NCI-H2107 treated with DMSO at 0.1 percent for 48 hours (cell line): ENCODE results near the gene NGRN.
"Not testable (repeated sequence)": the region's sequence is repeated elsewhere in the genome, so short reads cannot be mapped to it uniquely, and the experiment has no call there.

Experiments used
- DNase-seq: peaks from one replicate; lab custom pipeline; 2025; ENCODE audit not compliant: unreplicated experiment; lab: John Stamatoyannopoulos, UW

NGRN gene

GRCh38 chr15:90234096-90234988 lies 31.1 kb upstream of the NGRN start, which contains the start of gene GDPGP1:
TSS of gene GDPGP1 (plus strand) at chr15:90234209. CDS start at chr15:90240909, 6,700 bp downstream.
- no peak for DNase-seq

- no peak for DNase-seq
Measured at GRCh38 chr15:90239371-90239770, 26.1 kb upstream of the NGRN start.

GRCh38 chr15:90240856-90241255 lies 24.6 kb upstream of the NGRN start:
- DNase-seq = no peak

- no peak for DNase-seq
Measured at GRCh38 chr15:90241343-90242192, 23.9 kb upstream of the NGRN start.

GRCh38 chr15:90243943-90244639 lies 21.4 kb upstream of the NGRN start:
- no peak for DNase-seq

GRCh38 chr15:90248789-90249202 lies 16.7 kb upstream of the NGRN start:
- no peak for DNase-seq

- DNase-seq = peak; percentile 30
Measured at GRCh38 chr15:90249203-90249863, 16.1 kb upstream of the NGRN start, which contains the start of gene TTLL13. TSS of gene TTLL13 (plus strand) at chr15:90249556. CDS start at chr15:90250631, 1,075 bp downstream.

GRCh38 chr15:90257776-90258175 lies 7.7 kb upstream of the NGRN start:
- DNase-seq = no peak

- no peak for DNase-seq
Measured at GRCh38 chr15:90259524-90259923, 5.9 kb upstream of the NGRN start.

GRCh38 chr15:90260731-90261130 lies 4.7 kb upstream of the NGRN start:
- DNase-seq = not testable (repeated sequence)

- no peak for DNase-seq
Measured at GRCh38 chr15:90261811-90262210, 3.7 kb upstream of the NGRN start.

GRCh38 chr15:90262426-90262825 lies 3.0 kb upstream of the NGRN start:
- DNase-seq = no peak

GRCh38 chr15:90264671-90265070 lies 801 bp upstream of the NGRN start:
- no peak for DNase-seq

GRCh38 chr15:90266061-90266431 lies 574 bp downstream of the NGRN start:
- DNase-seq = peak; percentile 39

- no peak for DNase-seq
Measured at GRCh38 chr15:90266485-90266884, 1.0 kb downstream of the NGRN start.

- DNase-seq = peak; percentile 60
Measured at GRCh38 chr15:90268415-90268814, 2.9 kb downstream of the NGRN start.

GRCh38 chr15:90270502-90271150 lies 5.2 kb downstream of the NGRN start:
- DNase-seq = no peak

- no peak for DNase-seq
Measured at GRCh38 chr15:90271459-90272166, 6.1 kb downstream of the NGRN start.

GRCh38 chr15:90278467-90278866 lies 13.0 kb downstream of the NGRN start:
- DNase-seq = not testable (repeated sequence)
